HG02623 (cell line): ENCODE measurements around the gene RNF123.

ENCODE experiments used
- ATAC-seq: cut with Tn5 transposase; IDR thresholded peaks from one replicate; pipeline ENCODE4 v1.9.1; 2021; ENCODE audit warnings: moderate library complexity; ENCODE audit not compliant: unreplicated experiment

Gene RNF123

DNA sequence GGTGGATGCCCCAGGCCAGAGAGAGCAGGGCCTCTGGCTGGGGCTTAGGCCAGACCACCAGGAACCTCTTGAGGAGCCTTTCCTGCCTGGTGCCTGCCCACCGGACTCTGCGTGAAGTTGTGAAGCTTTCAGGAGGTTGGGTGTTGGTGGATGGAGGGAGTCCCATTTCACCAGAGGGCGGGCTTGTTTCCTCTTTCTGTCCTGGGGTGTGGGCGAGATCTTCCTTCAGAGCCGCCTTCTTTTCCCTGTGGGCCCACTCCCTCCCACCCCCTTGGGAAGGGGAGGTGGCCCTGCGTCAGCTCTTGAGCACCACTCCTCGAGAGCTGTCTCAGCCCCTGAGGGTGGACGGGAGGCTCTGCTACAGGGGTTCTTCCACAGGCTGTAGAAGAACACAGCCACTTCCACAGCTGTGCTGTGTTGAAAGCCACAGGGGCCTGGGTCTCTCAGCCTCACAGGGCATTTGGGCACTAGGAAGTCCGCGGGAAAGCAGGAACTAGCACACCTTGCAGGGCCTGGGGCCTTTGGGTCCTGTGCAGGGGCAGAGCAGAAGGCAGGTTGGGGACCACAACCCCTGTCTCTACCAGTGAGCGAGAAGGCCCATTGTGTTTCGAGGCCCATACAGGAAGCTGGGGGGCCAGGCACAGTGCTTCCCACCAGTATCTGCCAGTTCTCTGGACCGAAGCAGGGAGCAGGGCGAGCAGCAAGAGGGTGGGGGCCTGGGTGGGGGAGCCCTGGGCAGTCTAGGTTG is 28.0 kb downstream of the RNF123 start:
- no peak for ATAC-seq

DNA sequence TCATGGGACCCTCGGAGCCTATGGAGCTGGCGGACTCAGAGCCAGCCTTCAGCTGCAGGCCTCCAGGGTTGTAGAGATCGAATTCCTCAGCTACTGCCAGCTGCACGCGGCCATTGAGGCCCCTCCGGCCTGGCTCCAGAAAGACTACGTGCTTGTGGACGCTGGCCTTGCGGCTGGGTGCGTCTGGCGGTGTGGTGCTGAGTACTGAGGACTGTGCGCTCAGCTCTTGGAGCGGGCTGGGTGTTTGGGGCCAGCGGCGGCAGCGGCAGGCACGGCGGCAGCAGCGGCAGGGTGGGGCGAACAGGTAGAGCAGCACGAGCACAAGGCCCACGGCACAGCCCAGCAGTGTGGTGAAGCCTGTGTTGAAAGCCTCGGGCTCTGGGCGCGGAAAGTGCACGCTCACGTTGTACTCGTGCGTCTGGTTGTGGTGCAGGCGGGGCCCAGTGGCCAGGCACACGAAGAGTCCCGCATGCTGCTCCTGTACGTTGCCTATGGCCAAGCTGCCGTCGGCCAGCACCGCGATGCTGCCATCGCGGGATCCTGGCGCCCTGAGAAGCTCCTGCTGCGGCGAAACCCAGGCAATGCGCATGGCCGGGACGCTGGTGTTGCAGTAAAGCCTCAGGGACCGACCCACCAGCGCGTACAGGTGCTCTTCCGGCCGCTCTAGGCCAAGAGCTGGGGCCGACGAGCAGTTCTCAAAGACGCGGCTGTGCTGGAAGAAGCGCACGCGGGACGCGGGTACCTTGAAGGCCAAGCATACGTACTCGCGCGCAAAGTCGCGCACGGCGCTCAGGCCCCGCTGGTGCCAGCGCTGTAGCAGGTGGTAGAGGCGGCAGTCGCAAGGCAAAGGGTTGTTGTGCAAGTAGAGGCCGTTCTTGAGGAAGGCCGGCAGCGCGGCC is 28.9 kb downstream of the RNF123 start:
- no peak for ATAC-seq

GRCh38 chr3:49718858-49719213 is 29.5 kb downstream of the RNF123 start:
- no peak for ATAC-seq

DNA sequence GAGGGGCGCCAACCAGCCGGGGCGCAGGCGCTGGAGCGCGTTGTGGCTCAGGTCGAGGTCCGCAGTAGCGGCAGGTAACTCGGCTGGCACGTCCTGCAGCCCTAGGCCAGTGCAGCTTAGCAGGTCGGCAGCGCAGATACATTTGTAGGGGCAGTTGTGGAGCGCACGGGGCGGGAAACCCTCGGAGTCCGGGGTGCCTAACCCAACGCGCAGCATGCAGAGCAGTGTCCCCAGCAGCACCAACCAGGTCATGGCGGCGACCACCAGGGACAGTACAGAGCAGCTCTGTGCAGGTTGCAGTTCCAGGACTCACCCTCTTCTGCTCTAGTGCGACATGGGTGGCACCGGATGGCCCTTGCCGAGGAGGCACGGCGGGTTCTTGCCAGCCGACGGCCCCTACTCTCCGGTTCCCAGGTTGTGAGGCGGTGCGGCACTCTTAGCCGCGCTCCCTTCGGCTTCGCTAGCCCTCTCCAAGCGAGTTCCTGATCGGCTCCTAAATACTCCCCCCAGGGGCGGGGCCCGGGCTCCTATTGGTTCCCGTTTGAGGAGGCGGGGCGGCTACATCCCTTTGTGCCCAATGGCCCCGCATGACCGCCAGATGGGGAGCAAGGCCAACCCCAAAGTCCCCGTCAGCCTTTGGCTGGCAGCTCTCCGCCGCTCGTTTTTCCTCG is 30.0 kb downstream of the RNF123 start, which contains the start of gene AMIGO3:
Gene AMIGO3 (minus strand): TSS at position 471 of the 671 bp plus-strand sequence. CDS start 219 bp downstream, at position 252.
- no peak for ATAC-seq

- no peak for ATAC-seq
These were observed 31.7 kb downstream of the RNF123 start for GRCh38 chr3:49720855-49721595.

- ATAC-seq: no peak
These were observed 32.2 kb downstream of the RNF123 start for GRCh38 chr3:49721596-49721895.

GRCh38 chr3:49721896-49722781 is 32.8 kb downstream of the RNF123 start:
- no peak for ATAC-seq

GRCh38 chr3:49722896-49723295 is 33.5 kb downstream of the RNF123 start:
- no peak for ATAC-seq

DNA sequence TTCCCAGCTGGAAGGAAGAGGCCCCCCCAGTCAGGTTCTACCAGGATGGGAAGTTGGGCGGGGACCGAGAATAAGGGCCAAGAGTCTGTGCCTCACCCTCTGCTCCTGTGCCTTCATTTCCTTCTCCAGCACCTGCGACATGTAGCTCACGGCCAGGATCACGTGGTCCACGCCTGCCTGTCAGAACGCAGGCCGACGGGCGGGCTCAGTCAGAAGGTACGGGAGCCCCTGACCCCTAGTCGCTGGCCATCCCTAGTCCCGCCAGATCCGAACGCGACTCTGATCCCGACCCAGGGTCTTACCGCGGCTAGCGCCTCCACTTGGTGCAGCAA is 33.9 kb downstream of the RNF123 start:
- no peak for ATAC-seq

DNA sequence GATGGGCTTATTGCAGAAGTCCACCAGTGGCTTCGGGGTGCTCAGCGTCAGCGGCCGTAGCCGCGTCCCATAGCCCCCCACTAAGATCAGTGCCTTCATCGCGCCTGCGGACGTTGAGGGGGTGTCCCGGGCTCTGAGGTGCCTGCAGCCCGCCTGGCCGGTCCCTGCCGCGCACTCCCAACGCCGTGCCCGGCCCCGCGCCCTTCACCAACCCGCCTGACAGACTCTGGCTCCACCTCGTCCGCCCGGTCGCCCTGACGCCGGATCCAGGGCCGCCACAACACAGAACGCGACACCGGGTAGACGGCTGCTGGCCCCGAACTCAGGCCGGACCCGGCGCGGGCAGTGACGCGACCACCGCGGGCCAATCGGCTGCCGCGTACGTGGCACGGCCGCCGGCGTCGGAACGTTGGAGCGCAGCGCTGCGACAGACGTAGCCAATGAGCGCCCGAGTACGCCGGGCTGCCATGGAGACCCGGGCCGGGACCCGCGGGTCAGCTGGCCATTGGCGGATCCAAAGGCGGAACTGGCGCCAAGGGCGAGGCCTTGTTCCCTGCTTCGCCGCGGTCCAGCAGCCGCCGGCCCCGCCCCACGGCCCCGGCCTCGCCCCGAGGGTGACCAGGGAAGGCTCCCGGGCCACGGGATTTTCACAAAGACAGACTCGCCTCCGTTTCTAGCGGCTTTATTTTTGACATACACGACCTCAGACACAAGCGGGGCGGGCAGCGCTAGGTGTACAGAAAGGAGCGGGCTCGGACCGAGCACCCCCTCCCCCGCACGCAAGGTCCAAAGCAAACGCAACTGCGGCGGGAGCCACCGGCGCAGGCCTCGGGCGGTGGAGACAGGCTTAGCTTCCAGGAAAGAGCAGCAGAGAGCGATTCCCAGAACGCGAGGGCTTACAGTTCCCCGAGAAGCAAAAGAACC is 34.5 kb downstream of the RNF123 start, which contains the start of gene GMPPB:
Gene GMPPB (minus strand): TSS at position 324 of the 924 bp plus-strand sequence. CDS start 225 bp downstream, at position 99.
- peak; percentile 81 for ATAC-seq

GRCh38 chr3:49724586-49724985 is 35.2 kb downstream of the RNF123 start:
- no peak for ATAC-seq

DNA sequence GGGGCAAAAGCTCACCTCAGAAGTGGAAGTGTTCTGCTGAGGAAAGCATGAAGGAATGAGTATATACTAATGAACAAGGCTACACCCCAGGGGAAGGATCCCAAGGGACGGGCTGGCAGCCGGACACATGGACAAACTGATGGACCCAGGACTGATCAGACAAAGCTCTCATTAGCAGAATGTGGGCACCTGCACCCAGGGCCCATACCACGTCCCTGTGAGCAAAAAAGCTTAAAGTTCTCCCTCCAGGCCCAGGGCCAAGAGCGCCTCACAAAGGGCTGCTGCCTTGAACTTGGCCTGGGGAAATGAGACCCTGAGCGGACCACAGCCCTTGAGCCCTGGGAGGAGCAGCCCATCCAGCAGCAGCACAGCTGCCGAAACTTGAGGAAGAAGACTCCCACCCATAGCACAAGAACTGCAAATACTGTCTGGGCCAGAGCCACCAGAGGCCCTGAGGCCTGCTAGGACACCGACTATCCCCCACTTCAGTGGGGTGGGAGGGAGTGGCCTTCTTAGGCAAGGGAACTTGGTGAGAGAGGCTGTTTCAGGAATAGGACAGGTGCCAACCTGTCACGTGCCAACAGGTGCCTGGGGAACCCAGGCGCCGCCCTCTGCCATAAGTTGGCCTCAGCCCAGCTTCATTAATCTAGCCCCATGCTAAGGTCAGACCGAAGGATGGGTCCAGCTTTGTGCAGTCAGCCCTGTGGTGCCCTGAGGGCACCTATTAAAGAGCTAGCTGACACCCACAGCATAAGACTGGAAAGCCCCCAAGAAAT is 36.7 kb downstream of the RNF123 start:
- no peak for ATAC-seq

DNA sequence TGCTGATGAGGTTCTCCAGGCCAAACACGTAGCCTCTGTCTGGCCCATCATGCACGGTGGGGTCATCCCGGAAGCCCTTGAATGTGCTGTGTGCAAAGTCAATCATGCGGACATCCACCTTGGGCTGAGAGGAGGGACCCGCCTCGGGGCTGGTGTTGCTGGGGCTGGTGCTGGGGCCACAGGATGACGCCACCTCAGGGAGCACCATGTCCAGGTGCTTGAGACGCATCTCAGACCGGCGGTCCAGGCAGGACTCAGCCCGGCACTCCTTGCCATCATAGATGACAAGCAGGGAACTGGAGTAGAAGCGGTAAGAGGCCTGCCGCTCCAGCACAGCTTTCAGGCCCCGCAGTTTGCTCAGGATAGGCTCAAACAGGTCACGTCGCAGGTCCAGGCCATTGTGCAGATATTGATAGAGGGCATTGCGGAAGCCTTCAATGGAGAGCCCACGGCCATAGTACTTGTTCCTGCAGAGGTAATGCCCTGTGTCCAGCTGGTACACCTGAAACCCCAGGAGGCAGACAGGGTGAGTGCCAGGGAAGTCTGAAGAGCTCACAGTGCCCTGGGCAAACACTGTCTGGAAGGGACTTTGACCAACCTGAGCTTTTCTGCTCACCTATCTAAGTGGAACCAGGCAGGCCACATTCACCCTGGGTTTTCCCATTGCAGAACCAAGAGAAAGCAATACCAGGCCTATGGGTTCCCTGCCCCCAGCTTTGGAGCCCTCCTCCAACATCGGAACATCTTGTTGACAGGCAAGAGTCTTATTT is 38.0 kb downstream of the RNF123 start:
- no peak for ATAC-seq

DNA sequence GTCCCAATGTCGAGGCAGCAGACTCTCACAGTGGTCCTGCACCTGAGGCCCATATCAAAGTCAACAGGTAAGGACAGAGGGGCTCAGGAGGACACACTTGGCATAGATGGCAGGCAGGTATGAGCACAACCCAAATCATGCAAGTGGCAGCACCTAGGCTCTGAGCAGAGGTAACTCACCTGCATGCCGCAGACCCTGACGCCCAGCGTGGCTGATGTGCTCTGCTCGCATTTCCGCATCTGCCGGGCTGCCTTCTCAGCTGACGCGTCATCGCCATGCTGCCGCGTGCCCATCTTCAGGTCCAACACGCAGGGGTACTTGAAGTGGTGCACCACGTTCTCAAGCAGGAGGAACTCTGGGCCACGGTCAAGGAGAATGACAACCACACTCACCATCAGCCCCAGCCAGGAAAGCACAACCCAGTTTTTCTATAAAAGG is 38.6 kb downstream of the RNF123 start:
- ATAC-seq: no peak

DNA sequence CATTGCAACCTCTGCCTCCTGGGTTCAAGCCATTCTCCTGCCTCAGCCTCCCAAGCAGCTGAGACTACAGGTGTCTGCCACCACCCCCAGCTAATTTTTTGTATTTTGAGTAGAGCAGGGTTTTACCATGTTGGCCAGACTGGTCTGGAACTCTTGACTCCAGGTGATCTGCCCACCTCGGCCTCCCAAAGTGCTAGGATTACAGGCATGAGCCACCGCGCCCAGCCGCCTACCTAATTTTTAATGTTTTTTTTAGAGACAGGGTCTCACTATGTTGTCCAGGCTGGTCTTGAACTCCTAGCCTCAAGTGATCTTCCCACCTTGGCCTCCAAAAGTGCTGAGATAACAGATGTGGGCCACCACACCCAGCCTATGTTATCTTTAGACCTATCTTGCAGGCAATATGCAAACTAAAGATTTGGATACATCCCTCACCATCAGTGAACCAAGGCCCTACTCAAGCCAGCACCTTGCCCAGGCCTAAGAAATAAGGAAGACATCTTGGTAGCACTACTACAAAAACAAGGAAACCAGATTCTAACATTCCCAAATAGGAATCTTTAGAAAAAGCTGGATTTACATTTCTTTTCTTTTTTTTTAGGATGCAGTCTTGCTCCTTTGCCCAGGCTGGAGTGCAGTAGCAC is 40.7 kb downstream of the RNF123 start:
- no peak for ATAC-seq

DNA sequence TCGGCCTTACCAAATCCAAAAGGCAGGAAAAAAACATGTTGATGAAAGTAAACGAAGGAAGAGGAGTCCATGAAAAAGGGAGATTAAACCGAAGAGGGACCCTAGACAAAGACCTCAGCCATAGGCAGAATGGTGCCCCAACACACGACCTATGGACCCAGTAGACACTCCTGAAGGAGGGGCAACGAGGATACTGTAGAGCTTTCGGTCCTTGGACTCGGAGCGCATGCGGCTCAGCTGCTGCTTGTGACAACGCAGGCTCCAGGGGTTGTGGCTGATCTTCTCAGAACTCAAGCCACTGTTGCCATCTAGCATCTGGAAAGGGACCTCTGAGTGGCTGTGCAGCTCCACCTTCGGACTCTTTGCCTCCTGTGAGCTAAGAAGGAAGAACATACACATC is 43.2 kb downstream of the RNF123 start:
- ATAC-seq: no peak

DNA sequence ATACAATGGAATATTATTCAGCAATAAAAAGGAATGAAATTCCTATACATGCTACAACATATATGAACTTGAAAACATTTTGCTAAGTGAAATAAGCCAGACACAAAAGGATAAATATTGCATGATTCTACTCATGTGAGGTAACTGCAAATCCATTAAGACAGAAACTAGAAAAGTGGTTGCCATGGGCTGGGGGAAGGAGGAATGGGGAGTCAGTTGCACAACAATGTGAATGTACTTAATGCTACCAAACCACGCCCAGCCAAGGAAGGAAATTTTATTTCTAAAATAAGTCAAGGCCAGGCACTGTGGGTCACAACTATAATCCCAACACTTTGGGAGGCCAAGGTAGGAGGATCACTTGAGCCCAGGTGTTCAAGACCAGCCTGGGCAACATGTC is 44.2 kb downstream of the RNF123 start:
- no peak for ATAC-seq
